Psoas muscle (tissue), 8 donors: ENCODE results near the gene LEF1. TPM values are rescaled to one million over a fixed set of nuclear protein-coding genes. Genes with fewer than 3 reads are reported as not detected.

Source experiments
- ATAC-seq, 4 donors: fragments of 200-7000 bp; cut with Tn5 transposase; one replicate each; pipeline ENCODE4 v1.9.1; 2020; ENCODE audit warnings: moderate library complexity in 3 of 4, mild to moderate bottlenecking in 2 of 4
- DNase-seq, 2 donors: peaks; one replicate each; pipeline ENCODE4 v3.0.0-alpha.2; 2020
- H3K27ac ChIP-seq: fragments of 200-600 bp; one replicate; pipeline ENCODE4 v1.8.0; 2022
- H3K27me3 ChIP-seq, 3 donors: fragments of 200-600 bp in 1 of 3; one replicate each; pipeline versions ENCODE4 v1.6.1 to v1.8.0; 2013 to 2022; ENCODE audit warnings: low read length in 2 of 3, mild to moderate bottlenecking in 2 of 3, moderate library complexity in 1 of 3; ENCODE audit not compliant: insufficient read depth in 3 of 3
- H3K36me3 ChIP-seq, 2 donors: fragments of 200-600 bp in 1 of 2; one replicate each; pipeline versions ENCODE4 v1.6.1 to v1.8.0; 2013 to 2022; ENCODE audit warnings: low read depth in 1 of 2, mild to moderate bottlenecking in 1 of 2, moderate library complexity in 1 of 2; ENCODE audit not compliant: insufficient read depth in 1 of 2
- H3K4me1 ChIP-seq: fragments of 200-600 bp; one replicate; pipeline ENCODE4 v1.8.0; 2022
- H3K4me3 ChIP-seq: fragments of 200-600 bp; one replicate; pipeline ENCODE4 v1.8.0; 2022; ENCODE audit warnings: mild to moderate bottlenecking
- H3K9me3 ChIP-seq: fragments of 200-600 bp; one replicate; pipeline ENCODE4 v1.8.0; 2022
- WGBS, 3 donors: extraction: QIAGEN DNeasy Blood & Tissue Kit; methylation state at CpG; one replicate each; pipeline versions ENCODE4 v1.1.6 to v1.1.7; 2013; 5-methylcytosine and 5-hydroxymethylcytosine counted together
- intact Hi-C, 2 donors: fragments of 100-400 bp; cut with DNase I; formaldehyde crosslinking; loops; one replicate each; pipeline versions ENCODE4 v1.11.0 to v1.14.2; 2022
- polyA plus RNA-seq, 3 donors: library from polyadenylated mRNA; stranded (reverse); fragments of 200-250 nt; gene quantifications; one replicate each; pipeline ENCODE4 v1.2.3, GENCODE V29; 2013
- total RNA-seq, 4 donors: library from RNA; stranded (reverse); fragmentation: NEBNext Ultra II Directional in 2 of 4; extraction: Animal tissue kit (Norgen Biotek cat#: 25700) in 2 of 4; gene quantifications; one replicate each; pipeline versions ENCODE4 v1.2.1 to v1.2.4, GENCODE V29; 2021 to 2023
- TF ChIP-seq, protein P1 (sequence below): fragments of 200-600 bp; IDR thresholded peaks from one replicate; pipeline ENCODE4 v1.8.0; 2022; ENCODE audit warnings: antibody characterized with exemption
- donor health status: healthy with polysubstance abuse.
- donor health status: DM: no; HTN: no; CAD: no; lungs with moderate emphysema.
- donor health status: Bipolar disorder and iron deficiency.
- donor health status: healthy.
- donor health status: DM: yes; HTN: yes; CAD: no.
- donor health status: DM: no; HTN: no; CAD: no.
- donor health status: DM: no; HTN: no; CAD: no.
- donor health status: DM: yes; HTN: yes; CAD: no.

The LEF1 gene
- total and polyA plus RNA-seq, 7 donors: 0.10 to 0.44 (median 0.29) TPM

DNA sequence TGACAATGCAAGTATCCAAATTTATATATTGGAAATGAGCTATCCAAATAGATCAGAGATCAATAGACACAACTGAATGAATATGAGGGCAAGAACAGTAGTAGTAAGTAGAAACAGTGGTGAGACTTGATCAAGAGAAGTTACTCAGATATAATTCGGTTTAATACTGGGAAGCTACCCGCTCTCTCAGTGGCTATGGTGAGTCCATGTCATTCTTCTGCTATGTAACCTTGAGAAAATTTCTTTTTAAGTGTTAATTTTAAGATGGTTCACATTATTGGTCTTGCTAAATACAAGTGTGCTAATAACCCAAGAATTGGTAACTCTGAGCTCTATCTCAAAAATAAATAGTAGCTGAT, 53.6 kb downstream of the LEF1 start:
- ATAC-seq: no peak
- intact Hi-C loops: no loop called here
- Histone ChIP-seq H3K9me3 (no peaks in the 10 kb centered on the region), H3K36me3 (no peaks in the 10 kb centered on the region), H3K27me3 (peaks cover 0 to 3% (median 0%) of the 10 kb centered on the region in 3 donors), H3K4me3 (no peak overlapping the region), H3K4me1 (no peaks in the 10 kb centered on the region), H3K27ac (no peak overlapping the region)
- no peak for DNase-seq
- 94 to 100% (median 98%) methylated on average over 2 of the region's 2 CpGs for WGBS, 3 donors
- TF ChIP-seq, protein P1, sequence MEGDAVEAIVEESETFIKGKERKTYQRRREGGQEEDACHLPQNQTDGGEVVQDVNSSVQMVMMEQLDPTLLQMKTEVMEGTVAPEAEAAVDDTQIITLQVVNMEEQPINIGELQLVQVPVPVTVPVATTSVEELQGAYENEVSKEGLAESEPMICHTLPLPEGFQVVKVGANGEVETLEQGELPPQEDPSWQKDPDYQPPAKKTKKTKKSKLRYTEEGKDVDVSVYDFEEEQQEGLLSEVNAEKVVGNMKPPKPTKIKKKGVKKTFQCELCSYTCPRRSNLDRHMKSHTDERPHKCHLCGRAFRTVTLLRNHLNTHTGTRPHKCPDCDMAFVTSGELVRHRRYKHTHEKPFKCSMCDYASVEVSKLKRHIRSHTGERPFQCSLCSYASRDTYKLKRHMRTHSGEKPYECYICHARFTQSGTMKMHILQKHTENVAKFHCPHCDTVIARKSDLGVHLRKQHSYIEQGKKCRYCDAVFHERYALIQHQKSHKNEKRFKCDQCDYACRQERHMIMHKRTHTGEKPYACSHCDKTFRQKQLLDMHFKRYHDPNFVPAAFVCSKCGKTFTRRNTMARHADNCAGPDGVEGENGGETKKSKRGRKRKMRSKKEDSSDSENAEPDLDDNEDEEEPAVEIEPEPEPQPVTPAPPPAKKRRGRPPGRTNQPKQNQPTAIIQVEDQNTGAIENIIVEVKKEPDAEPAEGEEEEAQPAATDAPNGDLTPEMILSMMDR: no peak

DNA sequence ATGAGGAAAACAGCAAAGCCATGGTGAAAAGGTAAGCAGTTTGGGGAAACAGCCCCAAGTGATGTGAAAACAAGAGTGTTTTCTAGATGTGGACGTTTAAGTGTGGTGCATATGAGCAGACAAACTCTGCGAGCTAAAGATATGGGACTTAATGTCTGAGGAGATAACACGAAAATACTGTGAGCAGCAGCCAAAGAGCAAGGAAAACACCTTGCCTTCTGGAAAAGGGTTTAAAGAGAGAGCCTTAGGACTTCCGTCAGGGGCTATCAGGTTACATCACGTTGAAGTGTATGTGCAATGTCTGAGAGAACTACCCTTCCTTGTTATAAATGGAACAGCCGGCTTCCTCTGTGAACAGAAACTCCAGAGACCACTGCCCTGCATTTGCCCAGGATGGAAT, 54.2 kb downstream of the LEF1 start:
- intact Hi-C loops: no loop called here
- H3K9me3 ChIP-seq: no peaks in the 10 kb centered on the region
- ATAC-seq (no peak), DNase-seq (no peak)
- H3K4me3 ChIP-seq: no peak overlapping the region
- H3K27ac ChIP-seq: no peak overlapping the region
- WGBS, 3 donors: 31 to 47% (median 37%) methylated on average over 6 of the region's 6 CpGs
- TF ChIP-seq, protein P1: no peak
- no peaks in the 10 kb centered on the region for H3K36me3 ChIP-seq
- peaks cover 0 to 3% (median 0%) of the 10 kb centered on the region in 3 donors for H3K27me3 ChIP-seq
- no peaks in the 10 kb centered on the region for H3K4me1 ChIP-seq

DNA sequence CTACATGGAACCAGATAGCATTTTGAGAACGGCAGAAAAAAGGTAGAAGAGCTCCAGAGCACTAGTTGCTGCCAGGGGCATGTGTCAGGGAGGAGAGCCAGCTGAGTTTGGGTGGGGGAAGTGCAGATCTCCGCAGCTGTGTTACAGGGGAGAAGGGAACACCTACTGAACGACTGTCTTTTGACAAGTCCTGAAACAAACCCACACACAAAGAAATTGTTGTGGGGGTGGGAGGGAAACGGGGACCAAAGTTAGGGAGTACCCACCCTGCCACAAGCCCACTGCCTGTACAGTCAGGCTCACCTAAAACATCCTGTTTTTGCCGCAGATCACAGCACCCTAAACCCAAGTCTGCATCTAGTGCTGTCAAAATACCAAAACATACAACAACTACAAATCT, 55.5 kb downstream of the LEF1 start:
- no peaks in the 10 kb centered on the region for H3K36me3 ChIP-seq
- ATAC-seq (no peak), DNase-seq (peak in 1 of 2 donors; percentile 32)
- peaks cover 0 to 3% (median 0%) of the 10 kb centered on the region in 3 donors for H3K27me3 ChIP-seq
- 18 to 27% (median 23%) methylated on average over 5 of the region's 5 CpGs for WGBS, 3 donors
- H3K9me3 ChIP-seq: no peaks in the 10 kb centered on the region
- no peaks in the 10 kb centered on the region for H3K4me1 ChIP-seq
- H3K4me3 ChIP-seq: no peak overlapping the region
- TF ChIP-seq, protein P1: no peak
- H3K27ac ChIP-seq: no peak overlapping the region
- intact Hi-C loops: no loop called here

DNA sequence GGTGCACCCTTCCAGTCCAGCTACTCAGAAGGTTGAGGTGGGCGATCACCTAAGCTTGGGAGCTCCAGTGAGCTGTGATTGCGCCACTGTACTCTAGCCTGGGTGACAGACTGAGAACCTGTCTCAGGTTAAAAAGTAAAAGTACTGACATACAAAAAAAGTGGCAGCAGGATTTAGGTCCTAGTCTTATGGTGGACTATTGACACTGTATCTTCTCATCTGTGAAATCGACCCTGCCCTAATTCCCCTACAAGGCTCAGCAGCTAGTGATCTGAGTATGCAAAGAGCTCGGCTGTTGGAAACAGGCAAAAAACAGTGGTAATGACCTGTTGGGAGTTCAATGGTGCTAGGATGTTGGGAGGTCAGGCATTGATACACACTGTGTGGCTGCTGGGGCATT, 57.0 kb downstream of the LEF1 start:
- intact Hi-C loops: no loop called here
- TF ChIP-seq, protein P1: no peak
- WGBS, 3 donors: 93 to 96% (median 94%) methylated on average over 4 of the region's 4 CpGs

DNA sequence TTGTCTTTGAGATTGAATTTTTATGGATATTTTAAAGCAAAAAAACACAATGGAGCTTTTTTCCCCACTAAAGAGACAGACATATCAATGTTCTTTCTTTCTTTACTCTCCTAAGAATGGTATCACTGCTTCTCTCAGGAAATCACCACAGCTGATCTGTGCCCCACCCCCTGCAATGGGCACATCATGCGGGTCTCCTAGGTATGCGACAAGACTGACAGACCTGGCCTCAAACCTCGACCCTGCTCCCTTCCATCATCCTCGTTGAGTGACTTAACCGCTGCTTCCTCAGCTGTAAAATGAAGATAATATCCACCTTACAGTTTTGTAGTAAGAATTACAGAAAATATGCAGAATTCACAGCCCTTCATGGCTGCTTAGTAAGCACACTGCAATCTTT, 58.3 kb downstream of the LEF1 start:
- ATAC-seq (no peak), DNase-seq (no peak)
- H3K27ac ChIP-seq: no peak overlapping the region
- H3K9me3 ChIP-seq: no peaks in the 10 kb centered on the region
- TF ChIP-seq, protein P1: no peak
- H3K36me3 ChIP-seq: no peaks in the 10 kb centered on the region
- intact Hi-C loops: no loop called here
- no peaks in the 10 kb centered on the region for H3K4me1 ChIP-seq
- H3K4me3 ChIP-seq: no peak overlapping the region
- peaks cover 0 to 9% (median 2%) of the 10 kb centered on the region in 3 donors for H3K27me3 ChIP-seq
- 71 to 79% (median 72%) methylated on average over 5 of the region's 5 CpGs for WGBS, 3 donors

More for the DNA sequence above, 57.0 kb downstream of the LEF1 start:
- H3K9me3 ChIP-seq: no peaks in the 10 kb centered on the region
- H3K36me3 ChIP-seq: no peaks in the 10 kb centered on the region
- H3K4me1 ChIP-seq: no peaks in the 10 kb centered on the region
- no peak overlapping the region for H3K27ac ChIP-seq
- DNase-seq: no peak
- H3K4me3 ChIP-seq: no peak overlapping the region
- H3K27me3 ChIP-seq: peaks cover 0 to 3% (median 2%) of the 10 kb centered on the region in 3 donors
- ATAC-seq: no peak
